Endothelial cell of umbilical vein (primary cell): ENCODE results near the gene KRTAP20-4. TPM values are rescaled to one million over a fixed set of nuclear protein-coding genes. Genes with fewer than 3 reads are reported as not detected.

ENCODE experiments used
- BruUV-seq: library from RNA; stranded (reverse); fragments of 400-500 nt; replicated peaks from 2 replicates; lab custom pipeline; 2021; lab: Mats Ljungman, UMichigan
- CTCF ChIA-PET: fragments of 300-600, 350-600 bp; sonication (Branson Sonifier 250); formaldehyde crosslinking; loops from one replicate; lab custom pipeline; 2021; ENCODE audit warnings: antibody characterized with exemption, inconsistent platforms; lab: Charles Lee
- POLR2A ChIA-PET: fragments of 300-600, 350-600 bp; sonication (Branson Sonifier 250); formaldehyde crosslinking; loops from one replicate; lab custom pipeline; 2021; ENCODE audit warnings: antibody characterized with exemption, inconsistent platforms; lab: Charles Lee
- DNase-seq: peaks from one replicate; pipeline ENCODE4 v3.0.0-alpha.2; 2011; ENCODE audit warnings: low read depth, low spot score
- FAIRE-seq: peaks from 2 replicates; lab custom pipeline; 2011; peaks lifted over from hg19 to GRCh38; lab: Jason Lieb, UNC
- H2AFZ ChIP-seq: 2 replicates; pipeline ENCODE4 v1.6.0; 2012; ENCODE audit warnings: low read depth, low read length, control low read depth, inconsistent platforms
- H3K27ac ChIP-seq: 2 replicates; pipeline ENCODE4 v1.5.1; 2011; ENCODE audit warnings: low read depth, mild to moderate bottlenecking, control low read depth, low read length, moderate library complexity; ENCODE audit not compliant: insufficient read depth
- H3K27me3 ChIP-seq, 2 experiments: 2 replicates each; pipeline versions ENCODE4 v1.6.0 to v1.6.1; 2011; ENCODE audit warnings: low read length in 2 of 2, mixed read lengths in 1 of 2; ENCODE audit not compliant: control insufficient read depth in 2 of 2, insufficient read depth in 2 of 2
- H3K36me3 ChIP-seq, 2 experiments: 2 replicates in 1 of 2; 3 replicates in 1 of 2; pipeline ENCODE4 v1.5.1; 2011; ENCODE audit warnings: low read length in 2 of 2, mild to moderate bottlenecking in 1 of 2, moderate library complexity in 1 of 2; ENCODE audit not compliant: control insufficient read depth in 2 of 2, insufficient read depth in 2 of 2; ENCODE audit errors: extremely low read depth in 1 of 2
- H3K4me1 ChIP-seq: 3 replicates; pipeline ENCODE4 v1.5.1; 2011; ENCODE audit warnings: mild to moderate bottlenecking, low read length; ENCODE audit not compliant: control insufficient read depth, insufficient read depth; ENCODE audit errors: extremely low read depth
- H3K4me2 ChIP-seq: 2 replicates; pipeline ENCODE4 v1.6.1; 2011; ENCODE audit warnings: low read length, control low read depth, mixed read lengths; ENCODE audit not compliant: insufficient read depth
- H3K4me3 ChIP-seq, 3 experiments: fragments of 200-600 bp in 1 of 3; sonication (generic), shearing (Covaris generic) in 1 of 3; replicated peaks in 1 of 3; 2 replicates each; pipeline ENCODE4 v1.5.1; 2011 to 2016; ENCODE audit warnings: control low read depth in 3 of 3, low read length in 3 of 3, mild to moderate bottlenecking in 2 of 3, inconsistent platforms in 1 of 3, low read depth in 1 of 3, moderate library complexity in 1 of 3; ENCODE audit not compliant: insufficient read depth in 1 of 3
- H3K79me2 ChIP-seq: 2 replicates; pipeline ENCODE4 v1.6.0; 2012; ENCODE audit warnings: low read length, inconsistent platforms; ENCODE audit not compliant: control insufficient read depth, insufficient read depth
- H3K9ac ChIP-seq: replicated peaks from 2 replicates; pipeline ENCODE3; 2011; ENCODE audit warnings: low read length, control low read depth; ENCODE audit not compliant: insufficient read depth; ENCODE audit errors: extremely low read depth
- H3K9me1 ChIP-seq: replicated peaks from 3 replicates; pipeline ENCODE4 v1.6.0; 2011; ENCODE audit warnings: mild to moderate bottlenecking, low read length; ENCODE audit not compliant: control insufficient read depth, insufficient read depth; ENCODE audit errors: extremely low read depth
- H3K9me3 ChIP-seq: replicated peaks from 2 replicates; pipeline ENCODE4 v1.5.1; 2012; ENCODE audit warnings: low read length, inconsistent platforms; ENCODE audit not compliant: control insufficient read depth, insufficient read depth
- H4K20me1 ChIP-seq: replicated peaks from 2 replicates; pipeline ENCODE3; 2011; ENCODE audit warnings: mild to moderate bottlenecking, low read length; ENCODE audit not compliant: control insufficient read depth, insufficient read depth; ENCODE audit errors: extremely low read depth
- EZH2 ChIP-seq: IDR thresholded peaks from 2 replicates; pipeline ENCODE4 v1.6.1; 2012; ENCODE audit warnings: borderline replicate concordance, low read depth, mild to moderate bottlenecking, moderate library complexity, low read length, inconsistent platforms; ENCODE audit not compliant: severe bottlenecking
- FOS ChIP-seq: IDR thresholded peaks from 2 replicates; pipeline ENCODE4 v1.6.1; 2011; ENCODE audit warnings: mild to moderate bottlenecking, low read length, moderate library complexity, borderline replicate concordance; ENCODE audit not compliant: insufficient read depth
- GATA2 ChIP-seq: IDR thresholded peaks from 2 replicates; pipeline ENCODE4 v1.7.0; 2011; ENCODE audit warnings: low read depth, mild to moderate bottlenecking, moderate library complexity, mixed read lengths, low read length; ENCODE audit not compliant: insufficient read length, insufficient read depth
- JUN ChIP-seq: IDR thresholded peaks from 2 replicates; pipeline ENCODE4 v1.6.1; 2011; ENCODE audit warnings: borderline replicate concordance, low read depth; ENCODE audit not compliant: insufficient read length, insufficient read depth
- MYC ChIP-seq: IDR thresholded peaks from one replicate; pipeline ENCODE4 v1.6.1; 2011; ENCODE audit warnings: mild to moderate bottlenecking, low read depth, low read length
- dilution Hi-C: fragments of 300-500 bp; cut with MboI; formaldehyde crosslinking; loops from one replicate; pipeline ENCODE4 v1.15.0; 2019; ENCODE audit warnings: low sequenced_read_pairs; ENCODE audit not compliant: extremely low pct_ligation_motif_present
- intact Hi-C: fragments of 100-400 bp; cut with micrococcal nuclease; formaldehyde crosslinking; loops from one replicate; pipeline ENCODE4 v1.10.0; 2022
- polyA plus RNA-seq, 4 experiments: library from polyadenylated mRNA; depleted of rRNA in 3 of 4; stranded (reverse) in 3 of 4; unstranded in 1 of 4; fragments of >200 nt; gene quantifications; 2 replicates each; pipeline versions ENCODE4 v1.2.1 to v1.2.3, GENCODE V29; 2011 to 2012; ENCODE audit warnings: missing spikeins in 1 of 4
- total RNA-seq: library from RNA; stranded (reverse); gene quantifications from 2 replicates; pipeline ENCODE4 v1.2.3, GENCODE V29; 2021
- TF ChIP-seq, protein P1 (sequence below), 2 donors: IDR thresholded peaks; 1 replicate in 1 of 2; 2 replicates in 1 of 2; pipeline ENCODE4 v1.5.1; 2011; ENCODE audit warnings: low read length in 2 of 2, mild to moderate bottlenecking in 2 of 2, moderate library complexity in 2 of 2, control low read depth in 1 of 2, inconsistent platforms in 1 of 2, low read depth in 1 of 2; ENCODE audit not compliant: insufficient read depth in 1 of 2; ENCODE audit errors: extremely low read depth in 1 of 2
- TF ChIP-seq, protein P2 (sequence below): IDR thresholded peaks from 2 replicates; pipeline ENCODE4 v1.6.1; 2011; ENCODE audit not compliant: insufficient read depth, insufficient read length

KRTAP20-4 gene
- total and polyA plus RNA-seq, 2 donors (not counting 3 experiments of a cell fraction or from before 2014, with no cell fraction given) = not detected

DNA sequence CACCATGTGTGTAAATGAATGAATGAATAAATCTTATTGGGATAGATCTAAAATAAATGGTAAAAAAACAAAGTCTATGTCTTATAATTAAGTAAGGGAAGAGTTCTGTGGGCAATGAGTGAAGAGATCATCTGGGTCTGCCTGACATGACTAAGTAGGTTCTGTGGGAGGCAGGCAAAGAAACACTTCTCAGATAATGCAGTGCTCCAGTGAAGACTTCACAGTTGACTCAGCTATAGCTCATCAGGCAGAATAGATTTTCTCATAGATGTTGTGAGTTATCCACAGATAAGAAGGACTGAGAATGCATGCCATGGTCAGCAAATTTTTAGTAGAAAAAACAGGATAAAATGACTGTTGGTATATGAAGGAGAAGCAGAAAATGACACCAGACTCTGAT lies 42.7 kb upstream of the KRTAP20-4 start:
- H3K36me3 ChIP-seq = no peaks in the 10 kb centered on the region
- POLR2A ChIA-PET = no interaction called here
- CTCF ChIA-PET = no interaction called here
- H2AFZ ChIP-seq = no peak overlapping the region
- intact Hi-C loops (no loop called here), dilution Hi-C loops (no loop called here)
- H4K20me1 ChIP-seq = no peaks in the 10 kb centered on the region
- H3K9ac ChIP-seq = no peak overlapping the region
- FAIRE-seq (no peak), DNase-seq (no peak)
- H3K79me2 ChIP-seq = no peaks in the 10 kb centered on the region
- no TSS peak for BruUV-seq
- TF ChIP-seq, protein P1, sequence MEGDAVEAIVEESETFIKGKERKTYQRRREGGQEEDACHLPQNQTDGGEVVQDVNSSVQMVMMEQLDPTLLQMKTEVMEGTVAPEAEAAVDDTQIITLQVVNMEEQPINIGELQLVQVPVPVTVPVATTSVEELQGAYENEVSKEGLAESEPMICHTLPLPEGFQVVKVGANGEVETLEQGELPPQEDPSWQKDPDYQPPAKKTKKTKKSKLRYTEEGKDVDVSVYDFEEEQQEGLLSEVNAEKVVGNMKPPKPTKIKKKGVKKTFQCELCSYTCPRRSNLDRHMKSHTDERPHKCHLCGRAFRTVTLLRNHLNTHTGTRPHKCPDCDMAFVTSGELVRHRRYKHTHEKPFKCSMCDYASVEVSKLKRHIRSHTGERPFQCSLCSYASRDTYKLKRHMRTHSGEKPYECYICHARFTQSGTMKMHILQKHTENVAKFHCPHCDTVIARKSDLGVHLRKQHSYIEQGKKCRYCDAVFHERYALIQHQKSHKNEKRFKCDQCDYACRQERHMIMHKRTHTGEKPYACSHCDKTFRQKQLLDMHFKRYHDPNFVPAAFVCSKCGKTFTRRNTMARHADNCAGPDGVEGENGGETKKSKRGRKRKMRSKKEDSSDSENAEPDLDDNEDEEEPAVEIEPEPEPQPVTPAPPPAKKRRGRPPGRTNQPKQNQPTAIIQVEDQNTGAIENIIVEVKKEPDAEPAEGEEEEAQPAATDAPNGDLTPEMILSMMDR (IDR thresholded peaks at IDR 0.05; ENCODE audit: extremely low read depth in 1 of 2, insufficient read depth in 1 of 2, low read depth in 1 of 2, low read length in 2 of 2) = no peak
- TF ChIP-seq FOS (no peak), GATA2 (no peak), EZH2 (no peak), MYC (no peak), JUN (no peak)
- TF ChIP-seq, protein P2, sequence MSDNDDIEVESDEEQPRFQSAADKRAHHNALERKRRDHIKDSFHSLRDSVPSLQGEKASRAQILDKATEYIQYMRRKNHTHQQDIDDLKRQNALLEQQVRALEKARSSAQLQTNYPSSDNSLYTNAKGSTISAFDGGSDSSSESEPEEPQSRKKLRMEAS = no peak
- H3K9me3 ChIP-seq = peaks cover 2% of the 10 kb centered on the region
- no peaks in the 10 kb centered on the region for H3K4me1 ChIP-seq
- H3K27ac ChIP-seq = no peak overlapping the region
- no peak overlapping the region for H3K4me3 ChIP-seq
- H3K4me2 ChIP-seq = no peak overlapping the region
- H3K9me1 ChIP-seq = no peaks in the 10 kb centered on the region
- H3K27me3 ChIP-seq = no peaks in the 10 kb centered on the region
